CD4-positive, alpha-beta T cell (primary cell): ENCODE measurements around the gene TMOD3. TPM values are rescaled to one million over a fixed set of nuclear protein-coding genes. Genes with fewer than 3 reads are reported as not detected.

Source experiments
- ATAC-seq: fragments of 200-7000 bp; cut with Tn5 transposase; one replicate; pipeline ENCODE4 v1.10.0; 2022; ENCODE audit warnings: mild to moderate bottlenecking; ENCODE audit not compliant: poor library complexity
- CTCF ChIA-PET: fragments of 350-600 bp; sonication (Branson Sonifier 250); formaldehyde crosslinking; loops from one replicate; lab custom pipeline; 2021; ENCODE audit warnings: antibody characterized with exemption, inconsistent platforms; lab: Charles Lee
- POLR2A ChIA-PET: fragments of 350-600 bp; sonication (Branson Sonifier 250); formaldehyde crosslinking; loops from one replicate; lab custom pipeline; 2021; ENCODE audit warnings: antibody characterized with exemption, inconsistent platforms; lab: Charles Lee
- DNase-seq, 14 experiments: peaks; one replicate each; pipeline ENCODE4 v3.0.0-alpha.2; 2013 to 2020; ENCODE audit warnings: mixed read lengths in 2 of 14
- H3K27ac ChIP-seq, 2 donors: one replicate each; pipeline versions ENCODE4 v1.5.1 to v1.7.0; 2013; ENCODE audit warnings: low read length in 2 of 2, low read depth in 1 of 2, mild to moderate bottlenecking in 1 of 2
- H3K27me3 ChIP-seq, 2 experiments: 1 replicate in 1 of 2; 2 replicates in 1 of 2; pipeline versions ENCODE4 v1.6.1 to v1.7.0; 2013; ENCODE audit warnings: low read length in 2 of 2, control low read depth in 1 of 2, mild to moderate bottlenecking in 1 of 2, moderate library complexity in 1 of 2; ENCODE audit not compliant: insufficient read depth in 2 of 2, control insufficient read depth in 1 of 2
- H3K36me3 ChIP-seq: one replicate; pipeline ENCODE4 v1.6.1; 2013; ENCODE audit warnings: low read length, control low read depth; ENCODE audit not compliant: insufficient read depth
- H3K4me1 ChIP-seq: one replicate; pipeline ENCODE4 v1.6.1; 2013; ENCODE audit warnings: low read length, control low read depth; ENCODE audit not compliant: insufficient read depth
- H3K4me3 ChIP-seq: one replicate; pipeline ENCODE4 v1.5.1; 2013; ENCODE audit warnings: mild to moderate bottlenecking, low read length, moderate library complexity
- H3K9me3 ChIP-seq, 2 experiments: 1 replicate in 1 of 2; 2 replicates in 1 of 2; pipeline versions ENCODE4 v1.6.1 to v1.7.0; 2013; ENCODE audit warnings: low read length in 2 of 2, mild to moderate bottlenecking in 2 of 2, control low read depth in 1 of 2, moderate library complexity in 1 of 2; ENCODE audit not compliant: control insufficient read depth in 1 of 2, insufficient read depth in 1 of 2
- H3K27ac Mint-ChIP-seq: one replicate; pipeline ENCODE4 v1.8.0; 2020; ENCODE audit warnings: mixed read lengths
- H3K27me3 Mint-ChIP-seq: one replicate; pipeline ENCODE4 v1.8.0; 2021; ENCODE audit warnings: mixed read lengths
- H3K36me3 Mint-ChIP-seq: one replicate; pipeline ENCODE4 v1.8.0; 2021; ENCODE audit warnings: low read depth, mixed read lengths
- H3K4me1 Mint-ChIP-seq: one replicate; pipeline ENCODE4 v1.8.0; 2021; ENCODE audit warnings: low read depth, mixed read lengths
- H3K4me3 Mint-ChIP-seq: one replicate; pipeline ENCODE4 v1.8.0; 2020; ENCODE audit warnings: mild to moderate bottlenecking, mixed read lengths
- H3K9me3 Mint-ChIP-seq: one replicate; pipeline ENCODE4 v1.8.0; 2020; ENCODE audit warnings: mixed read lengths
- CTCF ChIP-seq: fragments of 200-600 bp; IDR thresholded peaks from one replicate; pipeline ENCODE4 v1.8.0; 2022; ENCODE audit warnings: antibody characterized with exemption, mild to moderate bottlenecking
- intact Hi-C, 2 experiments: fragments of 100-400 bp; cut with DNase I in 1 of 2; cut with micrococcal nuclease in 1 of 2; formaldehyde crosslinking; loops; one replicate each; pipeline versions ENCODE4 v1.15.1 to v1.9.0; 2023 to 2025; cut with DNase I, micrococcal nuclease
- total RNA-seq, 174 experiments: library from RNA in 2 of 174; stranded (reverse) in 2 of 174; gene quantifications; one replicate each; pipeline ENCODE4 v1.2.3 and lab custom pipeline; 2021 to 2026

Gene TMOD3
- total RNA-seq, 2 experiments from 2014 or later: 37.6 to 39.0 TPM

- H3K27me3 Mint-ChIP-seq: no peaks in the 10 kb centered on the region
- Histone ChIP-seq H3K36me3 (peaks cover 15% of the 10 kb centered on the region), H3K4me1 (no peaks in the 10 kb centered on the region), H3K27ac (no peak overlapping the region), H3K4me3 (no peak overlapping the region), H3K9me3 (no peaks in the 10 kb centered on the region), H3K27me3 (no peaks in the 10 kb centered on the region)
- no peak overlapping the region for H3K27ac Mint-ChIP-seq
- TF ChIP-seq CTCF: no peak
- POLR2A ChIA-PET: no interaction called here
- H3K9me3 Mint-ChIP-seq: no peaks in the 10 kb centered on the region
- no peak for DNase-seq
- no peak for ATAC-seq
- peaks cover 52% of the 10 kb centered on the region for H3K36me3 Mint-ChIP-seq
- intact Hi-C loops: no loop called here
- H3K4me1 Mint-ChIP-seq: no peaks in the 10 kb centered on the region
- CTCF ChIA-PET: no interaction called here
- H3K4me3 Mint-ChIP-seq: no peak overlapping the region
These were observed 29.9 kb upstream of the TMOD3 start for GRCh38 chr15:51799282-51800252.

GRCh38 chr15:51801391-51801835 lies 28.0 kb upstream of the TMOD3 start:
- TF ChIP-seq CTCF: peak; percentile 19
- Histone ChIP-seq H3K4me3 (no peak overlapping the region), H3K27ac (no peak overlapping the region), H3K4me1 (no peaks in the 10 kb centered on the region), H3K9me3 (no peaks in the 10 kb centered on the region), H3K27me3 (no peaks in the 10 kb centered on the region), H3K36me3 (peaks cover 19% of the 10 kb centered on the region)
- Mint-ChIP-seq H3K4me1 (no peaks in the 10 kb centered on the region), H3K27ac (no peak overlapping the region), H3K4me3 (no peak overlapping the region), H3K27me3 (no peaks in the 10 kb centered on the region), H3K9me3 (no peaks in the 10 kb centered on the region), H3K36me3 (peaks cover 57% of the 10 kb centered on the region)
- CTCF ChIA-PET: no interaction called here
- intact Hi-C loops: no loop called here
- POLR2A ChIA-PET: no interaction called here
- ATAC-seq (no peak), DNase-seq (no peak)

- Histone ChIP-seq H3K36me3 (peaks cover 27% of the 10 kb centered on the region), H3K27ac (no peak overlapping the region), H3K27me3 (no peaks in the 10 kb centered on the region), H3K4me1 (no peaks in the 10 kb centered on the region), H3K9me3 (no peaks in the 10 kb centered on the region), H3K4me3 (no peak overlapping the region)
- DNase-seq: no peak
- Mint-ChIP-seq H3K4me1 (no peaks in the 10 kb centered on the region), H3K4me3 (no peak overlapping the region), H3K27ac (no peak overlapping the region), H3K27me3 (no peaks in the 10 kb centered on the region), H3K36me3 (peaks cover 69% of the 10 kb centered on the region), H3K9me3 (no peaks in the 10 kb centered on the region)
- no peak for TF ChIP-seq CTCF
- ChIA-PET CTCF (no interaction called here), POLR2A (no interaction called here)
- intact Hi-C loops: no loop called here
- no peak for ATAC-seq
These were observed 26.9 kb upstream of the TMOD3 start for GRCh38 chr15:51802593-51802992.
